Measurements from ENCODE around the gene NHERF1.

- TF ChIP-seq CTCF (IDR thresholded peaks at IDR 0.05) (no peak), EZH2 (IDR thresholded peaks at IDR 0.05; ENCODE audit: borderline replicate concordance, insufficient read depth, low read depth, low read length, poor library complexity, severe bottlenecking) (no peak)
These were observed 46.1 kb upstream of the NHERF1 start for GRCh38 chr17:74702116-74702871.
